ENCODE results near the gene CD27. TPM values are rescaled to one million over a fixed set of nuclear protein-coding genes. Genes with fewer than 3 reads are reported as not detected.

Gene CD27
- total and polyA plus RNA-seq, 2 experiments from 2014 or later: 0.53 TPM; not detected in 1

DNA sequence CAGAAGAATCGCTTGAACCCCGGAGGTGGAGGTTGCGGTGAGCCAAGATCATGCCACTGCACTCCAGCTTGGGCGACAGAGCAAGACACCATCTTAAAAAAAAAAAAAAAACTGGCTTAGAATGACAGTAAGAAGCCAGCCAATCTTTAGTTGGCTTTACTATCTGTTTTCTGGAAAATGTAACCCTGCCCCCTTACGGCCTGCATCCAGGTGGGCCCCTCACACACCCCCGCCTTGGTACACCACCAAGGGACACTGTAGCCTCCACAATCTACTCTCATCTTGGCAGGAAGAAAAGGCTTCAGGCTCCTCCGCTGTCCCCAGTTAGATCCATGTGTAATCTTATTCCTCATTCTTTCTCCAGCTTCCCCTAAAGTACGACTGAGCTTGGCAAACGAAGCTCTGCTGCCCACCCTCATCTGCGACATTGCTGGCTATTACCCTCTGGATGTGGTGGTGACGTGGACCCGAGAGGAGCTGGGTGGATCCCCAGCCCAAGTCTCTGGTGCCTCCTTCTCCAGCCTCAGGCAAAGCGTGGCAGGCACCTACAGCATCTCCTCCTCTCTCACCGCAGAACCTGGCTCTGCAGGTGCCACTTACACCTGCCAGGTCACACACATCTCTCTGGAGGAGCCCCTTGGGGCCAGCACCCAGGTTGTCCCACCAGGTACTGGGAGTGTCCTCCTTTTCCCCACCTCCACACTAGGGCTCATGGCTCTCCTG lies 13.7 kb downstream of the CD27 start:
- Histone ChIP-seq H4K20me1 (replicated peaks; ENCODE audit: insufficient read depth) (no peaks in the 10 kb centered on the region), H2AFZ (no peak overlapping the region), H3K79me2 (replicated peaks; ENCODE audit: insufficient read depth) (no peaks in the 10 kb centered on the region), H3K4me1 (ENCODE audit: insufficient read depth) (no peaks in the 10 kb centered on the region; the same call in 1 of the 2 replicates), H3K9me2 (ENCODE audit: insufficient read depth) (no peaks in the 10 kb centered on the region), H3K4me3 (no peak overlapping the region), H3K27me3 (ENCODE audit: insufficient read depth) (no peaks in the 10 kb centered on the region), H3K36me3 (ENCODE audit: insufficient read depth) (no peaks in the 10 kb centered on the region; the same call in 1 of the 2 replicates), H3K4me2 (no peak overlapping the region), H3F3A (replicated peaks; ENCODE audit: low read depth) (no peaks in the 10 kb centered on the region), H3K27ac (ENCODE audit: low read depth) (no peak overlapping the region)
- DNase-seq (ENCODE audit: low spot score) (no peak), ATAC-seq (no peak)
- peaks cover 2% of the 10 kb centered on the region for H3K4me1 Mint-ChIP-seq
- peaks cover 32% of the 10 kb centered on the region for H3K36me3 Mint-ChIP-seq (ENCODE audit: low read depth)
- TF ChIP-seq, protein P1, sequence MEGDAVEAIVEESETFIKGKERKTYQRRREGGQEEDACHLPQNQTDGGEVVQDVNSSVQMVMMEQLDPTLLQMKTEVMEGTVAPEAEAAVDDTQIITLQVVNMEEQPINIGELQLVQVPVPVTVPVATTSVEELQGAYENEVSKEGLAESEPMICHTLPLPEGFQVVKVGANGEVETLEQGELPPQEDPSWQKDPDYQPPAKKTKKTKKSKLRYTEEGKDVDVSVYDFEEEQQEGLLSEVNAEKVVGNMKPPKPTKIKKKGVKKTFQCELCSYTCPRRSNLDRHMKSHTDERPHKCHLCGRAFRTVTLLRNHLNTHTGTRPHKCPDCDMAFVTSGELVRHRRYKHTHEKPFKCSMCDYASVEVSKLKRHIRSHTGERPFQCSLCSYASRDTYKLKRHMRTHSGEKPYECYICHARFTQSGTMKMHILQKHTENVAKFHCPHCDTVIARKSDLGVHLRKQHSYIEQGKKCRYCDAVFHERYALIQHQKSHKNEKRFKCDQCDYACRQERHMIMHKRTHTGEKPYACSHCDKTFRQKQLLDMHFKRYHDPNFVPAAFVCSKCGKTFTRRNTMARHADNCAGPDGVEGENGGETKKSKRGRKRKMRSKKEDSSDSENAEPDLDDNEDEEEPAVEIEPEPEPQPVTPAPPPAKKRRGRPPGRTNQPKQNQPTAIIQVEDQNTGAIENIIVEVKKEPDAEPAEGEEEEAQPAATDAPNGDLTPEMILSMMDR (conservative IDR thresholded peaks at IDR 0.05; ENCODE audit: low read depth in 2 of 2): no peak
- no peak for TF ChIP-seq EZH2phosphoT487 (IDR thresholded peaks at IDR 0.05; ENCODE audit: unreplicated experiment)
- TF ChIP-seq, protein P2, sequence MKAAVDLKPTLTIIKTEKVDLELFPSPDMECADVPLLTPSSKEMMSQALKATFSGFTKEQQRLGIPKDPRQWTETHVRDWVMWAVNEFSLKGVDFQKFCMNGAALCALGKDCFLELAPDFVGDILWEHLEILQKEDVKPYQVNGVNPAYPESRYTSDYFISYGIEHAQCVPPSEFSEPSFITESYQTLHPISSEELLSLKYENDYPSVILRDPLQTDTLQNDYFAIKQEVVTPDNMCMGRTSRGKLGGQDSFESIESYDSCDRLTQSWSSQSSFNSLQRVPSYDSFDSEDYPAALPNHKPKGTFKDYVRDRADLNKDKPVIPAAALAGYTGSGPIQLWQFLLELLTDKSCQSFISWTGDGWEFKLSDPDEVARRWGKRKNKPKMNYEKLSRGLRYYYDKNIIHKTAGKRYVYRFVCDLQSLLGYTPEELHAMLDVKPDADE (IDR thresholded peaks at IDR 0.05): no peak
- TF ChIP-seq POLR2AphosphoS5 (IDR thresholded peaks at IDR 0.05; ENCODE audit: low read depth): no peak
- TF ChIP-seq STAT1 (IDR thresholded peaks at IDR 0.05; ENCODE audit: unreplicated experiment): no peak
- TF ChIP-seq JUNB (IDR thresholded peaks at IDR 0.05; ENCODE audit: unreplicated experiment): no peak
- TF ChIP-seq NANOG (IDR thresholded peaks at IDR 0.05; ENCODE audit: borderline replicate concordance): no peak
- no peak for TF ChIP-seq CREB1 (CRISPR knock-in tag; IDR thresholded peaks at IDR 0.05; ENCODE audit: low read depth)
- TF ChIP-seq, protein P3, sequence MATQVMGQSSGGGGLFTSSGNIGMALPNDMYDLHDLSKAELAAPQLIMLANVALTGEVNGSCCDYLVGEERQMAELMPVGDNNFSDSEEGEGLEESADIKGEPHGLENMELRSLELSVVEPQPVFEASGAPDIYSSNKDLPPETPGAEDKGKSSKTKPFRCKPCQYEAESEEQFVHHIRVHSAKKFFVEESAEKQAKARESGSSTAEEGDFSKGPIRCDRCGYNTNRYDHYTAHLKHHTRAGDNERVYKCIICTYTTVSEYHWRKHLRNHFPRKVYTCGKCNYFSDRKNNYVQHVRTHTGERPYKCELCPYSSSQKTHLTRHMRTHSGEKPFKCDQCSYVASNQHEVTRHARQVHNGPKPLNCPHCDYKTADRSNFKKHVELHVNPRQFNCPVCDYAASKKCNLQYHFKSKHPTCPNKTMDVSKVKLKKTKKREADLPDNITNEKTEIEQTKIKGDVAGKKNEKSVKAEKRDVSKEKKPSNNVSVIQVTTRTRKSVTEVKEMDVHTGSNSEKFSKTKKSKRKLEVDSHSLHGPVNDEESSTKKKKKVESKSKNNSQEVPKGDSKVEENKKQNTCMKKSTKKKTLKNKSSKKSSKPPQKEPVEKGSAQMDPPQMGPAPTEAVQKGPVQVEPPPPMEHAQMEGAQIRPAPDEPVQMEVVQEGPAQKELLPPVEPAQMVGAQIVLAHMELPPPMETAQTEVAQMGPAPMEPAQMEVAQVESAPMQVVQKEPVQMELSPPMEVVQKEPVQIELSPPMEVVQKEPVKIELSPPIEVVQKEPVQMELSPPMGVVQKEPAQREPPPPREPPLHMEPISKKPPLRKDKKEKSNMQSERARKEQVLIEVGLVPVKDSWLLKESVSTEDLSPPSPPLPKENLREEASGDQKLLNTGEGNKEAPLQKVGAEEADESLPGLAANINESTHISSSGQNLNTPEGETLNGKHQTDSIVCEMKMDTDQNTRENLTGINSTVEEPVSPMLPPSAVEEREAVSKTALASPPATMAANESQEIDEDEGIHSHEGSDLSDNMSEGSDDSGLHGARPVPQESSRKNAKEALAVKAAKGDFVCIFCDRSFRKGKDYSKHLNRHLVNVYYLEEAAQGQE (IDR thresholded peaks at IDR 0.05; ENCODE audit: unreplicated experiment): no peak
- no peak for TF ChIP-seq ZNF331 (CRISPR knock-in tag; IDR thresholded peaks at IDR 0.05; ENCODE audit: low read depth)
- TF ChIP-seq, protein P4, sequence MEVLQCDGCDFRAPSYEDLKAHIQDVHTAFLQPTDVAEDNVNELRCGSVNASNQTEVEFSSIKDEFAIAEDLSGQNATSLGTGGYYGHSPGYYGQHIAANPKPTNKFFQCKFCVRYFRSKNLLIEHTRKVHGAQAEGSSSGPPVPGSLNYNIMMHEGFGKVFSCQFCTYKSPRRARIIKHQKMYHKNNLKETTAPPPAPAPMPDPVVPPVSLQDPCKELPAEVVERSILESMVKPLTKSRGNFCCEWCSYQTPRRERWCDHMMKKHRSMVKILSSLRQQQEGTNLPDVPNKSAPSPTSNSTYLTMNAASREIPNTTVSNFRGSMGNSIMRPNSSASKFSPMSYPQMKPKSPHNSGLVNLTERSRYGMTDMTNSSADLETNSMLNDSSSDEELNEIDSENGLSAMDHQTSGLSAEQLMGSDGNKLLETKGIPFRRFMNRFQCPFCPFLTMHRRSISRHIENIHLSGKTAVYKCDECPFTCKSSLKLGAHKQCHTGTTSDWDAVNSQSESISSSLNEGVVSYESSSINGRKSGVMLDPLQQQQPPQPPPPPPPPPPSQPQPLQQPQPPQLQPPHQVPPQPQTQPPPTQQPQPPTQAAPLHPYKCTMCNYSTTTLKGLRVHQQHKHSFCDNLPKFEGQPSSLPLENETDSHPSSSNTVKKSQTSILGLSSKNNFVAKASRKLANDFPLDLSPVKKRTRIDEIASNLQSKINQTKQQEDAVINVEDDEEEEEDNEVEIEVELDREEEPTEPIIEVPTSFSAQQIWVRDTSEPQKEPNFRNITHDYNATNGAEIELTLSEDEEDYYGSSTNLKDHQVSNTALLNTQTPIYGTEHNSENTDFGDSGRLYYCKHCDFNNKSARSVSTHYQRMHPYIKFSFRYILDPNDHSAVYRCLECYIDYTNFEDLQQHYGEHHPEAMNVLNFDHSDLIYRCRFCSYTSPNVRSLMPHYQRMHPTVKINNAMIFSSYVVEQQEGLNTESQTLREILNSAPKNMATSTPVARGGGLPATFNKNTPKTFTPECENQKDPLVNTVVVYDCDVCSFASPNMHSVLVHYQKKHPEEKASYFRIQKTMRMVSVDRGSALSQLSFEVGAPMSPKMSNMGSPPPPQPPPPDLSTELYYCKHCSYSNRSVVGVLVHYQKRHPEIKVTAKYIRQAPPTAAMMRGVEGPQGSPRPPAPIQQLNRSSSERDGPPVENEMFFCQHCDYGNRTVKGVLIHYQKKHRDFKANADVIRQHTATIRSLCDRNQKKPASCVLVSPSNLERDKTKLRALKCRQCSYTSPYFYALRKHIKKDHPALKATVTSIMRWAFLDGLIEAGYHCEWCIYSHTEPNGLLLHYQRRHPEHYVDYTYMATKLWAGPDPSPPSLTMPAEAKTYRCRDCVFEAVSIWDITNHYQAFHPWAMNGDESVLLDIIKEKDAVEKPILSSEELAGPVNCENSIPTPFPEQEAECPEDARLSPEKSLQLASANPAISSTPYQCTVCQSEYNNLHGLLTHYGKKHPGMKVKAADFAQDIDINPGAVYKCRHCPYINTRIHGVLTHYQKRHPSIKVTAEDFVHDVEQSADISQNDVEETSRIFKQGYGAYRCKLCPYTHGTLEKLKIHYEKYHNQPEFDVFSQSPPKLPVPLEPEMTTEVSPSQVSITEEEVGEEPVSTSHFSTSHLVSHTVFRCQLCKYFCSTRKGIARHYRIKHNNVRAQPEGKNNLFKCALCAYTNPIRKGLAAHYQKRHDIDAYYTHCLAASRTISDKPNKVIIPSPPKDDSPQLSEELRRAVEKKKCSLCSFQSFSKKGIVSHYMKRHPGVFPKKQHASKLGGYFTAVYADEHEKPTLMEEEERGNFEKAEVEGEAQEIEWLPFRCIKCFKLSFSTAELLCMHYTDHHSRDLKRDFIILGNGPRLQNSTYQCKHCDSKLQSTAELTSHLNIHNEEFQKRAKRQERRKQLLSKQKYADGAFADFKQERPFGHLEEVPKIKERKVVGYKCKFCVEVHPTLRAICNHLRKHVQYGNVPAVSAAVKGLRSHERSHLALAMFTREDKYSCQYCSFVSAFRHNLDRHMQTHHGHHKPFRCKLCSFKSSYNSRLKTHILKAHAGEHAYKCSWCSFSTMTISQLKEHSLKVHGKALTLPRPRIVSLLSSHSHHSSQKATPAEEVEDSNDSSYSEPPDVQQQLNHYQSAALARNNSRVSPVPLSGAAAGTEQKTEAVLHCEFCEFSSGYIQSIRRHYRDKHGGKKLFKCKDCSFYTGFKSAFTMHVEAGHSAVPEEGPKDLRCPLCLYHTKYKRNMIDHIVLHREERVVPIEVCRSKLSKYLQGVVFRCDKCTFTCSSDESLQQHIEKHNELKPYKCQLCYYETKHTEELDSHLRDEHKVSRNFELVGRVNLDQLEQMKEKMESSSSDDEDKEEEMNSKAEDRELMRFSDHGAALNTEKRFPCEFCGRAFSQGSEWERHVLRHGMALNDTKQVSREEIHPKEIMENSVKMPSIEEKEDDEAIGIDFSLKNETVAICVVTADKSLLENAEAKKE (CRISPR knock-in tag; IDR thresholded peaks at IDR 0.05): no peak
- no peak for TF ChIP-seq EZH2 (IDR thresholded peaks at IDR 0.05; ENCODE audit: low read depth, unreplicated experiment)
- TF ChIP-seq ZNF114 (CRISPR knock-in tag; IDR thresholded peaks at IDR 0.05): no peak
- no peak overlapping the region for H3K27ac Mint-ChIP-seq
- no peaks in the 10 kb centered on the region for H3K9me3 Mint-ChIP-seq
- peaks cover 8% of the 10 kb centered on the region for H3K27me3 Mint-ChIP-seq (ENCODE audit: insufficient read depth, low read depth, poor library complexity)
- no peak overlapping the region for H3K4me3 Mint-ChIP-seq
